Peyer's patch (tissue), 4 donors: ENCODE measurements around the gene CNTNAP4. TPM values are rescaled to one million over a fixed set of nuclear protein-coding genes. Genes with fewer than 3 reads are reported as not detected.

ENCODE experiments used
- DNase-seq, 3 donors: peaks; one replicate each; pipeline ENCODE4 v3.0.0-alpha.2; 2017 to 2019
- H3K27ac ChIP-seq, 4 donors: fragments of 200-600 bp; sonication (generic); one replicate each; pipeline ENCODE4 v1.5.1; 2016 to 2019
- H3K27me3 ChIP-seq, 2 donors: fragments of 200-600 bp; sonication (generic); one replicate each; pipeline ENCODE4 v1.5.1; 2019
- H3K36me3 ChIP-seq, 3 donors: fragments of 200-600 bp; sonication (generic); one replicate each; pipeline ENCODE4 v1.5.1; 2016 to 2019
- H3K4me1 ChIP-seq, 4 donors: fragments of 200-600 bp; sonication (generic); one replicate each; pipeline ENCODE4 v1.5.1; 2016 to 2019
- H3K4me3 ChIP-seq, 4 donors: fragments of 200-600 bp; sonication (generic); 1 replicate in 3 of 4; 2 replicates in 1 of 4; pipeline ENCODE4 v1.5.1; 2016 to 2019; ENCODE audit warnings: mild to moderate bottlenecking in 1 of 4
- H3K9me3 ChIP-seq, 4 donors: fragments of 200-600 bp; sonication (generic); one replicate each; pipeline ENCODE4 v1.5.1; 2016 to 2019; ENCODE audit warnings: mild to moderate bottlenecking in 1 of 4
- POLR2A ChIP-seq, 2 donors: fragments of 450-650 bp; IDR thresholded peaks; one replicate each; pipeline ENCODE4 v1.5.1; 2017; ENCODE audit warnings: antibody characterized with exemption in 2 of 2, mild to moderate bottlenecking in 2 of 2, moderate library complexity in 2 of 2
- total RNA-seq, 4 donors: library from RNA; depleted of rRNA; stranded (reverse); fragments of >200 nt; gene quantifications; one replicate each; pipeline ENCODE4 v1.1.0, GENCODE V29; 2016
- TF ChIP-seq, protein P1 (sequence below), 6 experiments: fragments of 450-650 bp in 4 of 6; fragments of 200-600 bp in 2 of 6; sonication (generic) in 1 of 6; IDR thresholded peaks; one replicate each; pipeline ENCODE4 v1.5.1; 2017 to 2019; ENCODE audit warnings: antibody characterized with exemption in 6 of 6, mild to moderate bottlenecking in 3 of 6, moderate library complexity in 1 of 6

Gene CNTNAP4
- total RNA-seq, 4 donors from 2014 or later, result not detected

DNA sequence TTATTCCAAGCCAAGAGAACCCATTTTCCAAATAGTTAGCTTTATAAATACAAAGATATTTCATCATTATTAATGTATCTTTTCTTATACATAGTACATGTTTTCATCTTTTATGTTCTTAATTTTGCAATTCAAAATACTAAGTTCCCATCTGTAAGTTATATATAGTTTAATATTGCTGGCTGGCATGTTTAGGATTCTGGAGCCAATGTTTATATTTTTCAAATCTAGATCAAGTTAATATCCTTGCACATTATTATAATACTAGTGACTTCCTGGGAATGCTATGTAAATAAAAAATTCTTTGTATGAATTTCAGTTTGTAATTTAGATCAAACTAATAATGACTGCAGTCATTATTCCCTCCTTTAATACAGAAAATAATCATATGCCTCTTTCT, 189.7 kb downstream of the CNTNAP4 start:
- Histone ChIP-seq H3K4me3 (no peak overlapping the region), H3K27ac (no peak overlapping the region), H3K9me3 (no peaks in the 10 kb centered on the region), H3K36me3 (no peaks in the 10 kb centered on the region), H3K27me3 (no peaks in the 10 kb centered on the region), H3K4me1 (no peaks in the 10 kb centered on the region)
- no peak for DNase-seq
- TF ChIP-seq, protein P1, sequence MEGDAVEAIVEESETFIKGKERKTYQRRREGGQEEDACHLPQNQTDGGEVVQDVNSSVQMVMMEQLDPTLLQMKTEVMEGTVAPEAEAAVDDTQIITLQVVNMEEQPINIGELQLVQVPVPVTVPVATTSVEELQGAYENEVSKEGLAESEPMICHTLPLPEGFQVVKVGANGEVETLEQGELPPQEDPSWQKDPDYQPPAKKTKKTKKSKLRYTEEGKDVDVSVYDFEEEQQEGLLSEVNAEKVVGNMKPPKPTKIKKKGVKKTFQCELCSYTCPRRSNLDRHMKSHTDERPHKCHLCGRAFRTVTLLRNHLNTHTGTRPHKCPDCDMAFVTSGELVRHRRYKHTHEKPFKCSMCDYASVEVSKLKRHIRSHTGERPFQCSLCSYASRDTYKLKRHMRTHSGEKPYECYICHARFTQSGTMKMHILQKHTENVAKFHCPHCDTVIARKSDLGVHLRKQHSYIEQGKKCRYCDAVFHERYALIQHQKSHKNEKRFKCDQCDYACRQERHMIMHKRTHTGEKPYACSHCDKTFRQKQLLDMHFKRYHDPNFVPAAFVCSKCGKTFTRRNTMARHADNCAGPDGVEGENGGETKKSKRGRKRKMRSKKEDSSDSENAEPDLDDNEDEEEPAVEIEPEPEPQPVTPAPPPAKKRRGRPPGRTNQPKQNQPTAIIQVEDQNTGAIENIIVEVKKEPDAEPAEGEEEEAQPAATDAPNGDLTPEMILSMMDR (IDR thresholded peaks at IDR 0.05), result no peak
- no peak for TF ChIP-seq POLR2A (IDR thresholded peaks at IDR 0.05)

- DNase-seq, result no peak
These were observed 196.8 kb downstream of the CNTNAP4 start for GRCh38 chr16:76474048-76474447.

GRCh38 chr16:76478105-76478504, 200.9 kb downstream of the CNTNAP4 start:
- no peak for DNase-seq
- TF ChIP-seq POLR2A (IDR thresholded peaks at IDR 0.05), result no peak
- TF ChIP-seq, protein P1 (IDR thresholded peaks at IDR 0.05), result no peak
- no peaks in the 10 kb centered on the region for H3K36me3 ChIP-seq

More at GRCh38 chr16:76474048-76474447, 196.8 kb downstream of the CNTNAP4 start:
- H3K9me3 ChIP-seq, result no peaks in the 10 kb centered on the region
- H3K27ac ChIP-seq, result no peak overlapping the region
- H3K4me3 ChIP-seq, result no peak overlapping the region
- H3K36me3 ChIP-seq, result no peaks in the 10 kb centered on the region
- no peaks in the 10 kb centered on the region for H3K27me3 ChIP-seq
- no peaks in the 10 kb centered on the region for H3K4me1 ChIP-seq
- no peak for TF ChIP-seq POLR2A (IDR thresholded peaks at IDR 0.05)
- TF ChIP-seq, protein P1 (IDR thresholded peaks at IDR 0.05), result no peak

GRCh38 chr16:76483307-76483909, 206.2 kb downstream of the CNTNAP4 start:
- H3K4me3 ChIP-seq, result no peak overlapping the region
- TF ChIP-seq POLR2A (IDR thresholded peaks at IDR 0.05), result no peak
- TF ChIP-seq, protein P1 (IDR thresholded peaks at IDR 0.05), result no peak
- no peak for DNase-seq

More at GRCh38 chr16:76478105-76478504, 200.9 kb downstream of the CNTNAP4 start:
- no peak overlapping the region for H3K4me3 ChIP-seq
- no peaks in the 10 kb centered on the region for H3K27me3 ChIP-seq
- H3K9me3 ChIP-seq, result no peaks in the 10 kb centered on the region
- no peak overlapping the region for H3K27ac ChIP-seq
- H3K4me1 ChIP-seq, result no peaks in the 10 kb centered on the region

DNA sequence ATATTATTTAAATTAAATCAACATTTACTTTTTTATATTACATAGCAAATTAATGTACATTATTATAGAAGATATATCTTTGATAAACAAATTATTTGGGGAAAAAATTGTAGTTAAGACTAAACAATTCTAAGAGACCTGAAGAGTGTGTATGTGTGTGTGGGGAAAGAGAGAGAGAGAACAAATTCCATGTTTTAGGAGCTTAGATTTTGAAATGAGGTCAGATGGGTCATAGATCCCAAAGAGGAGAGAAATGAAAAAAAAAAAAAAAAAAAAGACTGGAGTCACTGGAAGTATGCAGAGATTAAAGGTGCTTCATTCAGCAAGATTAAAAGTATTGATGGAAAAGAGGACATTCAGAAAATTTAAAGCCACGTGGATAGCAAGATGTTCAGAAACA, 206.8 kb downstream of the CNTNAP4 start:
- no peaks in the 10 kb centered on the region for H3K9me3 ChIP-seq
- no peak for DNase-seq
- no peak overlapping the region for H3K4me3 ChIP-seq
- H3K27ac ChIP-seq, result no peak overlapping the region
- H3K36me3 ChIP-seq, result no peaks in the 10 kb centered on the region
- no peak for TF ChIP-seq POLR2A (IDR thresholded peaks at IDR 0.05)
- TF ChIP-seq, protein P1 (IDR thresholded peaks at IDR 0.05), result no peak
- no peaks in the 10 kb centered on the region for H3K27me3 ChIP-seq
- H3K4me1 ChIP-seq, result no peaks in the 10 kb centered on the region

More at GRCh38 chr16:76483307-76483909, 206.2 kb downstream of the CNTNAP4 start:
- no peak overlapping the region for H3K27ac ChIP-seq
- H3K4me1 ChIP-seq, result no peaks in the 10 kb centered on the region
- no peaks in the 10 kb centered on the region for H3K9me3 ChIP-seq
- no peaks in the 10 kb centered on the region for H3K36me3 ChIP-seq
- H3K27me3 ChIP-seq, result no peaks in the 10 kb centered on the region
